HepG2 (cell line): ENCODE data around the gene ICE1. TPM values are rescaled to one million over a fixed set of nuclear protein-coding genes. Genes with fewer than 3 reads are reported as not detected.

Experiments
- AGO1 ChIP-seq: fragments of 200-400 bp; formaldehyde crosslinking; IDR thresholded peaks from 2 replicates; pipeline ENCODE4 v1.6.1; 2017; ENCODE audit warnings: mild to moderate bottlenecking, low read depth, low read length, moderate library complexity; ENCODE audit not compliant: poor library complexity, severe bottlenecking
- FOXK1 ChIP-seq: sonication (generic); formaldehyde crosslinking; IDR thresholded peaks from 2 replicates; pipeline ENCODE4 v1.4.0; 2020; ENCODE audit warnings: low read depth, missing genetic modification reagents, borderline replicate concordance
- GABPB1 ChIP-seq: IDR thresholded peaks from 2 replicates; pipeline ENCODE4 v1.6.1; 2016; ENCODE audit warnings: mild to moderate bottlenecking, missing genetic modification reagents, moderate library complexity, missing compliant biosample characterization
- KMT2B ChIP-seq: IDR thresholded peaks from 2 replicates; pipeline ENCODE4 v1.6.1; 2016; ENCODE audit warnings: missing genetic modification reagents, missing compliant biosample characterization
- PHF20 ChIP-seq: sonication (generic); formaldehyde crosslinking; IDR thresholded peaks from 2 replicates; pipeline ENCODE4 v1.5.0; 2020; ENCODE audit warnings: mild to moderate bottlenecking, missing genetic modification reagents
- PHF21A ChIP-seq: sonication (generic); formaldehyde crosslinking; IDR thresholded peaks from 2 replicates; pipeline ENCODE4 v1.5.0; 2020; ENCODE audit warnings: mild to moderate bottlenecking, missing genetic modification reagents
- PPARG ChIP-seq: conservative IDR thresholded peaks from 2 replicates; pipeline ENCODE4 v1.6.1; 2016; ENCODE audit warnings: missing biosample characterization, missing genetic modification reagents
- RBM39 ChIP-seq: fragments of 200-400 bp; formaldehyde crosslinking; IDR thresholded peaks from one replicate; pipeline ENCODE4 v1.6.1; 2018; ENCODE audit warnings: antibody characterized with exemption, mild to moderate bottlenecking, low read depth, low read length; ENCODE audit not compliant: poor library complexity, severe bottlenecking
- SP5 ChIP-seq: IDR thresholded peaks from 2 replicates; pipeline ENCODE4 v1.6.1; 2016; ENCODE audit warnings: low read depth, borderline replicate concordance
- SRF ChIP-seq: IDR thresholded peaks from 2 replicates; pipeline ENCODE4 v1.6.1; 2011; ENCODE audit warnings: mild to moderate bottlenecking, low read depth, low read length, moderate library complexity
- ZNF329 ChIP-seq: sonication (generic); formaldehyde crosslinking; IDR thresholded peaks from 2 replicates; pipeline ENCODE4 v1.9.0; 2021; ENCODE audit warnings: low read depth, mild to moderate bottlenecking, missing genetic modification reagents
- ZNF614 ChIP-seq: IDR thresholded peaks from 2 replicates; pipeline ENCODE4 v1.6.1; 2018; ENCODE audit warnings: missing biosample characterization, missing genetic modification reagents, inconsistent platforms, borderline replicate concordance
- polyA plus RNA-seq, 8 experiments: library from polyadenylated mRNA; depleted of rRNA in 3 of 8; stranded (reverse) in 7 of 8; unstranded in 1 of 8; fragments of >200 nt; fragmentation: Illumina TruSeq in 4 of 8; extraction: Trizol in 4 of 8; gene quantifications; 2 replicates each; pipeline versions ENCODE4 v1.2.1 to v1.2.3, GENCODE V29; 2011 to 2016; ENCODE audit warnings: low read depth in 4 of 8, missing spikeins in 1 of 8, mixed read lengths in 1 of 8; ENCODE audit not compliant: insufficient read depth in 1 of 8
- total RNA-seq, 5 experiments: library from RNA; depleted of rRNA; stranded (reverse); fragments of >200 nt; fragmentation: Illumina TruSeq; extraction: Trizol; gene quantifications; 2 replicates each; pipeline ENCODE4 v1.2.3, GENCODE V29; 2016; ENCODE audit warnings: low read depth in 1 of 5
- TF ChIP-seq, protein P1 (sequence below): sonication (generic); formaldehyde crosslinking; IDR thresholded peaks from 2 replicates; pipeline ENCODE4 v1.8.0; 2022; ENCODE audit warnings: mild to moderate bottlenecking, missing genetic modification reagents
- TF ChIP-seq, protein P2 (sequence below): sonication (generic); formaldehyde crosslinking; IDR thresholded peaks from 2 replicates; pipeline ENCODE4 v1.4.0; 2020; ENCODE audit warnings: mild to moderate bottlenecking, missing genetic modification reagents
- TF ChIP-seq, protein P3 (sequence below): sonication (generic); formaldehyde crosslinking; IDR thresholded peaks from 2 replicates; pipeline ENCODE4 v1.5.0; 2020; ENCODE audit warnings: mild to moderate bottlenecking, missing genetic modification reagents, moderate library complexity
- TF ChIP-seq, protein P4 (sequence below), 2 experiments: sonication (generic) in 1 of 2; formaldehyde crosslinking in 1 of 2; IDR thresholded peaks; 2 replicates each; pipeline versions ENCODE4 v1.5.1 to v1.6.1; 2011 to 2020; ENCODE audit warnings: borderline replicate concordance in 1 of 2, low read depth in 1 of 2, low read length in 1 of 2, mild to moderate bottlenecking in 1 of 2, missing genetic modification reagents in 1 of 2, moderate library complexity in 1 of 2
- TF ChIP-seq, protein P5 (sequence below): sonication (generic); formaldehyde crosslinking; IDR thresholded peaks from 2 replicates; pipeline ENCODE4 v1.5.0; 2020; ENCODE audit warnings: missing genetic modification reagents

The ICE1 gene
- total and polyA plus RNA-seq, 2 of the 13 experiments (the other 11 are each of a cell fraction or from before 2014, with no cell fraction given) = 9.1 to 27.6 TPM

DNA sequence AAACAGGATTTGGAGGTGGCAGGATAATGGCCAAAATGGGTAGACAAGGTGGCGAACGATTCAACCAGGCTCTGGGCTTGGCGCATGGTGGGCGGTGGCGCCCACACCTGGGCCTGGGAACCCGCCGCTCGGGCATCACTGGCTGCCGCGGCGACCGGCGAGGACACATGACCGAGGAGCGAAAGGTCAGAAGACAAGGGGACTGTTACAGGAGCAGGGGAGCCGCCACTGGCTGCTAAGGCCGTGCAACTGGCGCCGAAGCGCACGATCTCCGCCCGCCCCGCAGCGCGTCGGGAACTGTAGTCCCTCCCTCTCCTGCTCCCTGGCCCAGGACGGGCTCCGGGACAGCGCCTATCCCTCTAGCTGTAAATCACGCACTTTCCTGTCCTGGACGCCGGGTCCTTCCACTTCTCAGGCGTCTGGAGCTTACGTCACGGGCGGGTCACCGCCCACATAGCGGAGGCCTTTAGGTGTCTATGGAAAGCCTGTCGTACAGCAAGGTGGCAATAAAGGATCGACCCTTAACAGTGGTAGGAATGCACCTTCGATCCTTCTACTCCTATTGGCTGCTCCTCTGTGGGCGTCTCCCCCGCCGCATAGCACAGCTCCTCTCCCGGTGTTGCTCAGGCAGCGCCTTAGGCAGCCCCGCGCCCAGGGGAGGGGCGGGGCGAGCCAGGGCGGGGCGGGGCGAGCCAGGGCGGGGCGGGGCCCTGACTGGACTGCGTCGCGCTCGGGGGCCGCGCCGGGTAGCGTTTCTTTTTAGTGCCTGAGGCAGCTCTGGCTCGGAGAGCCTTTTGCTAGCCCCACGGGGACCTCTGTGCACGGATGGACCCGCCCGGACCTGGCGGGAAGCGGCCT, at the start of gene ICE1 (continued):
- TF ChIP-seq PHF21A (peak; percentile 98), GABPB1 (peak; percentile 91), ZNF329 (peak; percentile 23; the same call in 1 of the 2 replicates), KMT2B (peak; percentile 81), PPARG (CRISPR knock-in tag) (peak; percentile 30; the same call in 1 of the 2 replicates), RBM39 (peak; percentile 83), SP5 (CRISPR knock-in tag) (peak; percentile 64; the same call in 1 of the 2 replicates), FOXK1 (CRISPR knock-in tag) (peak; percentile 74), ZNF614 (peak; percentile 15; the same call in 1 of the 2 replicates), SRF (peak; percentile 30; the same call in 1 of the 2 replicates), AGO1 (peak; percentile 47), PHF20 (peak; percentile 90)
- TF ChIP-seq, protein P1, sequence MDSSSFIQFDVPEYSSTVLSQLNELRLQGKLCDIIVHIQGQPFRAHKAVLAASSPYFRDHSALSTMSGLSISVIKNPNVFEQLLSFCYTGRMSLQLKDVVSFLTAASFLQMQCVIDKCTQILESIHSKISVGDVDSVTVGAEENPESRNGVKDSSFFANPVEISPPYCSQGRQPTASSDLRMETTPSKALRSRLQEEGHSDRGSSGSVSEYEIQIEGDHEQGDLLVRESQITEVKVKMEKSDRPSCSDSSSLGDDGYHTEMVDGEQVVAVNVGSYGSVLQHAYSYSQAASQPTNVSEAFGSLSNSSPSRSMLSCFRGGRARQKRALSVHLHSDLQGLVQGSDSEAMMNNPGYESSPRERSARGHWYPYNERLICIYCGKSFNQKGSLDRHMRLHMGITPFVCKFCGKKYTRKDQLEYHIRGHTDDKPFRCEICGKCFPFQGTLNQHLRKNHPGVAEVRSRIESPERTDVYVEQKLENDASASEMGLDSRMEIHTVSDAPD (CRISPR knock-in tag) = peak; percentile 40; the same call in 1 of the 2 replicates
- TF ChIP-seq, protein P2, sequence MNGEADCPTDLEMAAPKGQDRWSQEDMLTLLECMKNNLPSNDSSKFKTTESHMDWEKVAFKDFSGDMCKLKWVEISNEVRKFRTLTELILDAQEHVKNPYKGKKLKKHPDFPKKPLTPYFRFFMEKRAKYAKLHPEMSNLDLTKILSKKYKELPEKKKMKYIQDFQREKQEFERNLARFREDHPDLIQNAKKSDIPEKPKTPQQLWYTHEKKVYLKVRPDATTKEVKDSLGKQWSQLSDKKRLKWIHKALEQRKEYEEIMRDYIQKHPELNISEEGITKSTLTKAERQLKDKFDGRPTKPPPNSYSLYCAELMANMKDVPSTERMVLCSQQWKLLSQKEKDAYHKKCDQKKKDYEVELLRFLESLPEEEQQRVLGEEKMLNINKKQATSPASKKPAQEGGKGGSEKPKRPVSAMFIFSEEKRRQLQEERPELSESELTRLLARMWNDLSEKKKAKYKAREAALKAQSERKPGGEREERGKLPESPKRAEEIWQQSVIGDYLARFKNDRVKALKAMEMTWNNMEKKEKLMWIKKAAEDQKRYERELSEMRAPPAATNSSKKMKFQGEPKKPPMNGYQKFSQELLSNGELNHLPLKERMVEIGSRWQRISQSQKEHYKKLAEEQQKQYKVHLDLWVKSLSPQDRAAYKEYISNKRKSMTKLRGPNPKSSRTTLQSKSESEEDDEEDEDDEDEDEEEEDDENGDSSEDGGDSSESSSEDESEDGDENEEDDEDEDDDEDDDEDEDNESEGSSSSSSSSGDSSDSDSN (CRISPR knock-in tag) = peak; percentile 79
- TF ChIP-seq, protein P3, sequence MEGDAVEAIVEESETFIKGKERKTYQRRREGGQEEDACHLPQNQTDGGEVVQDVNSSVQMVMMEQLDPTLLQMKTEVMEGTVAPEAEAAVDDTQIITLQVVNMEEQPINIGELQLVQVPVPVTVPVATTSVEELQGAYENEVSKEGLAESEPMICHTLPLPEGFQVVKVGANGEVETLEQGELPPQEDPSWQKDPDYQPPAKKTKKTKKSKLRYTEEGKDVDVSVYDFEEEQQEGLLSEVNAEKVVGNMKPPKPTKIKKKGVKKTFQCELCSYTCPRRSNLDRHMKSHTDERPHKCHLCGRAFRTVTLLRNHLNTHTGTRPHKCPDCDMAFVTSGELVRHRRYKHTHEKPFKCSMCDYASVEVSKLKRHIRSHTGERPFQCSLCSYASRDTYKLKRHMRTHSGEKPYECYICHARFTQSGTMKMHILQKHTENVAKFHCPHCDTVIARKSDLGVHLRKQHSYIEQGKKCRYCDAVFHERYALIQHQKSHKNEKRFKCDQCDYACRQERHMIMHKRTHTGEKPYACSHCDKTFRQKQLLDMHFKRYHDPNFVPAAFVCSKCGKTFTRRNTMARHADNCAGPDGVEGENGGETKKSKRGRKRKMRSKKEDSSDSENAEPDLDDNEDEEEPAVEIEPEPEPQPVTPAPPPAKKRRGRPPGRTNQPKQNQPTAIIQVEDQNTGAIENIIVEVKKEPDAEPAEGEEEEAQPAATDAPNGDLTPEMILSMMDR = peak; percentile 36
- TF ChIP-seq, protein P4, sequence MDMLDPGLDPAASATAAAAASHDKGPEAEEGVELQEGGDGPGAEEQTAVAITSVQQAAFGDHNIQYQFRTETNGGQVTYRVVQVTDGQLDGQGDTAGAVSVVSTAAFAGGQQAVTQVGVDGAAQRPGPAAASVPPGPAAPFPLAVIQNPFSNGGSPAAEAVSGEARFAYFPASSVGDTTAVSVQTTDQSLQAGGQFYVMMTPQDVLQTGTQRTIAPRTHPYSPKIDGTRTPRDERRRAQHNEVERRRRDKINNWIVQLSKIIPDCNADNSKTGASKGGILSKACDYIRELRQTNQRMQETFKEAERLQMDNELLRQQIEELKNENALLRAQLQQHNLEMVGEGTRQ (IDR thresholded peaks at IDR 0.05; ENCODE audit: low read depth, low read length) = 0 out of 2 replicates have a peak, but pooled peaks have one; percentile 27
- TF ChIP-seq, protein P4 (CRISPR knock-in tag; IDR thresholded peaks at IDR 0.05; ENCODE audit: borderline replicate concordance) = peak; percentile 77; the same call in 1 of the 2 replicates
- TF ChIP-seq, protein P5, sequence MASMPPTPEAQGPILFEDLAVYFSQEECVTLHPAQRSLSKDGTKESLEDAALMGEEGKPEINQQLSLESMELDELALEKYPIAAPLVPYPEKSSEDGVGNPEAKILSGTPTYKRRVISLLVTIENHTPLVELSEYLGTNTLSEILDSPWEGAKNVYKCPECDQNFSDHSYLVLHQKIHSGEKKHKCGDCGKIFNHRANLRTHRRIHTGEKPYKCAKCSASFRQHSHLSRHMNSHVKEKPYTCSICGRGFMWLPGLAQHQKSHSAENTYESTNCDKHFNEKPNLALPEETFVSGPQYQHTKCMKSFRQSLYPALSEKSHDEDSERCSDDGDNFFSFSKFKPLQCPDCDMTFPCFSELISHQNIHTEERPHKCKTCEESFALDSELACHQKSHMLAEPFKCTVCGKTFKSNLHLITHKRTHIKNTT = no peak
